ENCODE data around the gene CSNK1E.

CSNK1E gene

DNA sequence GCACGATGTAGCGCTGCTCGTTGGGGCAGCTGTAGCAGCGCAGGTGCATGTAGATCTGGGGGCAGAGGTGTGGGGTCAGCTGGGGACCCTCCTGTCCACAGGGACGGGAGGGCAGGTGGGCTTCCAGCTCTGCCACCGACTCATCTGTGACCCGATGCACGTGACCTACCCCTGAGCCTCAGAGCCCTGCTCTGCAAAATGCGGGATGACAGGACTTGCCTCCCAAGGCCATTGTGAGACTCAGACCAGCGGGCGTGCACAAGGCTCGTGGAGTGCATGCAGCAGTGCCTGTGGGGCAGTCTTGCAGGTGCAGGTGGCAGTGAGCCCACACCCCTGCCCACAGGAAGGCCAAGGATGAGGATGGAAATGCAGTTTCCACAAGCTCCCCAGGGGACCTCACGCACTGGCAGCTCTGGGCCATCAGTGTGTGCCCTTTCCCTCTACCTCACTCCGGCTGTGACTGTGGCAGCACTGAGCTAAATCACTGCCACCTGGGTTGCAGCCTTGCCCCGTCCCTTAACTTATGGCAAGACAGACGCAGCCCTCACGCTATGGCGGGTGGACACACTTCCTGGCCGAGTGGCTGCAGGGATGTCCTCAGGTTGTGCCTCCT, 71.1 kb downstream of the CSNK1E start:
- no peak for DNase-seq

DNA sequence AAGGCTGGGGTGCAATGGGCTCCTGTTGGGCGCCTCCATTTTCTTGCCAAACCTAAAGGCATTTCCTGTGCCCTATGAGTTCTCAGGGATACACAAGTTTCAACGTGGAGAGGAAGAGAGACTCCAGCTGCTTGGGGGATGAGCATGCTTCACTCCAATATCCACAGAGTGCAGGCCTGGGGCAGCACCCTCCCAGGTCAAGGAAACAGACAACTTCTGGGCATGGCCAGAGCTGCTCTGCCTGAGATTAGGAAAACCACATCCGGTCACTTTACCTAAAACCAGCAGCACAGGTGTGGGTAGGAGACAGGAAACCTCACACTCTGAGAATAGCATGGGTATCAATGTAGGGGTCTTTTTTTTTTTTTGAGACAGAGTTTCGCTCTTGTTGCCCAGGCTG, 73.1 kb downstream of the CSNK1E start:
- DNase-seq: no peak

DNA sequence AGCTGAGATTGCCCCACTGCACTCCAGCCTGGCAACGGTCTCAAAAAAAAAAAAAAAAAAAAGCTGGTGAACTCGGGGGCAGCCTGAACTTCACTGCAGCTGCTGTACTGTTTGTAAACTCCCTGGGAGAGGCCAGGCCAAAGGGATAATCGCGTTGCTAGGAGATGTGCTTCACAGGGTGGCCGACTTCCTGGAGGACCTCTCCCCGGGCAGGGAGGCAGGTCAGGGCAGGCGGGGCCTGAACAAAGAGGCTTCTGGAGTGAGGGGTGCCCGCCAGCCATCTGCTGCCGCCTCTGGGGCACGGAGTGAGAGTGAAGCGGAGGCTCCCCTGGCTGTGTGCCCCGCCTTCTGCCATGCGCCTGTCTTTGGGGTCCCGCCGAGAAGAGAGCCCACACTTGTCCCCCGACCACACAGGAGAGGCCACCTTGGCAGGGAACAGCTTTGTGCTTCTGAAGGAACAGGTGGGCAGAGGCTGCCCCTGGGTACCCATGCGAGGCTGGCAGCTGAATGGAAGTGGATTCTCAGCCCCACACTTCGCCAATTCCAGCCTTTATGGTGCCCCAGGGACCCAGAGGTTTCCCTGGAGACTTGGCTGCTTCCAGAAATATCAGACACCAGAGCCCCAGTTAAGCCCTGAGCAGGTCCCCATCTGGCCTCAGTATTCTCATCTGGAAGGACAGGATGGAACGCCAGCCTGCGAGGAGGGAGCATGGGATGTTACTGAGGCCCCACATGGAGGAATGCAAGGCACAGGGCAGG, 74.0 kb downstream of the CSNK1E start:
- DNase-seq: no peak

DNA sequence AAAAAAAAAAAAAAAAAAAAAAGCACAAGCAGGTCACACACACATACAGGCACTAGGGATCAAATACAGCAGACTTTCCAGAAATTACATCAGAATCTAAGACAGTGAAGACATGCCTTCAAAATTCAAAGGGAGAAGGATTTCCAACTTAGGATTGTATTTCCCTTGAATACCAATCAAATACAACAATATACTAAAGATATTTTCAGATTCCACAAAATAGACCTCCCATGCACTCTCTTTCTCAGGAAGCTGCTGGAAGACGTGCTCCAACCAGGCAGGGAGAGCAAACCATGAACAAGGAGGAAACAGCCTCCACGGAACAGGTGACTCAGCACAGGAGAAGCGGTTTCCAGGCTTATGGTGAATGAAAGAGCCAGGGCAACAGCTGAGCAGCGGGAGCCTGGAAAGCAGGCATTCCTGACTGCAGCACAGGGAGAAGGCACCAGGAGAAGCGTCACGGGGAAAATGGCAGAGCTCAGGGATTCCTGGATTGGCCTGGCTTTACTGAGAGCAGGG, 76.4 kb downstream of the CSNK1E start:
- DNase-seq: no peak
